ENCODE results near the gene SLC24A3.

SLC24A3 gene

DNA sequence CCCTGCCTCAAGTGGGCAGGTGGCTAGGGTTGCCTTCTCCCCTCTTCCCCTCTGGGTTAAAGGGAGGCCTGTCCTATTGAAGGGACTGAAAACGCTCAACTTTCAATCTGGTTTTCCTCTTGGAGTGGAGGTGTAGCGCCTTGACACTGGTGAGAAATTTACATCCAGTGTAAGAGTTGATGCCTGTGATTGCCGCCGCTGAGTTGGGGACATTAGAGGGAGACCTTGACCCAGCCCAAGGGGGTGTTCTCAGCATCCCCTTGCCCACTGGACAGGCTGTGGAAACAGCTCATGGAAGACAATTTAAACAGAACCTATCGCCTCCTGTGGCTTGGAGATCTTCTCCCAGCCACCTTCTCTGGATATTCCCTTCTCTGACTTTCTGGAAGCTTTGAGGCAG, 61.6 kb downstream of the SLC24A3 start:
- no peak for DNase-seq

DNA sequence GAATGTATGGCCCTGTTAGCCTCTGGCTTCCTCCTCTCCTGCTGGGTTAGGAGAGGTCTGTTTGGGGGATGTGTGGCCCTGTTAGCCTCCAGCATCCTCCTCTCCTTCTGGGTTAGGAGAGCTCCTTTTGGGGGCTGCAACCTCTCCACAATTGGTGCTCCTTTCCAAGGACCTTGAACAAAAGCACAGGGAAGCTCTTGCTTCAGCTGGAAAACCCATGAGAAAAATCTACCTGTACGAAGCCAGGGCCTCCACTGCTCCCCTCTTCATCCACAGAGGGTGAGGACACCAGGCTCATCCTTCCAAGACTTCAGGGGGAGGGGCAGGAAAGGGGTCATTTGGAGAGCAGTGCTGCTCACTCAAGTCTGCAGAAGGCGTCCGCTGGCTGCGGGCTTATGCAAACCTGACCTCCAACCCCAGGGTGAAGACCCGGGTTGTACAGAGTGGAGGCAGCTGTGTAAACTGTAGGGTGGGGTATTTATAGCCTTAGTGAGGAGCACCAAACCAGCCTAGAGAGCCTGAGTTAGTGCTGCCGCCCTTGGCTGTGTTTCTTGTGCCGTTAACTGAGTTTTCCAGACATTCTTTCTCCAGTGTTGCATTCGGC, 62.1 kb downstream of the SLC24A3 start:
- no peak for DNase-seq

DNA sequence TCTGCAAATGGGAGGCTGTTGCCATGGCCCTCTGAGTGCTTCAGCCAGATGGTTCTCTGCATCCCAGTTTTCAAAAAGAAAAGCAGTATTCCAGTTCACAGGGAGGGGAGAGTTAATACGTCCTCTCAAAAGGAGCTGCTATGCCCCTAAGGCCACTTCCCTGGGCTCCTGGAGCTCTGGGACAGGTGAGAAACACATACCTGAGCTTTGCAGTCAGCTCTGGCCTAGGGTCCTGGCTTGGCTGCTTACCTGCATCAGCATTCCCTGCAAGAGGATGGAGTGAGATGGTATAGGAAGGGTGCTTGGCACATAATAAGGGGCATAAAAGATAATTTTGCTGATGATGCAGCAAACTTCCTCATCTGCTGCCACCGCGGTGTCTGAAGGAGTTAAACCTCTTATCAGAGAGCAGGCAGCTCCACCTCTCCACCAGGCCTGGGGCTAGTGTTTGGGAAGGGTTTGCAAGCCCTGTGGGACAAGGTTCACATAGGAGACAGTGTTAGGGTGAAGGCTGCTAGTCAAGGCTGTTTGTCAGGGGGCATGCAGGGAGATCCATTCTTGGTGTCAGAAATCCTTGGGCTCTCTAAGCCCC, 62.7 kb downstream of the SLC24A3 start:
- no peak for DNase-seq

DNA sequence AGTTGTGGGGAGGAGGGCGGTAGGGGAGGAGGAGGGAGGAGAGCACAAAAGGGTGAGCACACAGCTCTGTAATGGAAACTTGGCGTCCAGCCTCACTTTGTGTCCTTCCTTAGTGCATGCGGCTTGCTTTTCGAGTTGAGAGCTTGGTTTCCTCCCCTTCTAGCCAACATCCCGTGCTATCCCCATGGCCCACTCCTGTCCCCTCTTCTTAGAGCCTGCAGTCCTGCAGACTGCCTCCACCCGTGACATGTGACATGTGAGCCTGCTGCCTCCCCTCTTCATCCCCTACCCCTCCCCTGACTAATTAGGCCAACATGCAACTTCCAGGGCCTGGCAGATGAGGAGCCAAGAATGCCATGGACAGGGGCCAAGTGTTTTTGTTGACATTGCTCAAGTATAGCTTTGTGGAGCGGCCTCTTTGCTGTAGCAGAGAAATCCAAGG, 63.2 kb downstream of the SLC24A3 start:
- DNase-seq = no peak

DNA sequence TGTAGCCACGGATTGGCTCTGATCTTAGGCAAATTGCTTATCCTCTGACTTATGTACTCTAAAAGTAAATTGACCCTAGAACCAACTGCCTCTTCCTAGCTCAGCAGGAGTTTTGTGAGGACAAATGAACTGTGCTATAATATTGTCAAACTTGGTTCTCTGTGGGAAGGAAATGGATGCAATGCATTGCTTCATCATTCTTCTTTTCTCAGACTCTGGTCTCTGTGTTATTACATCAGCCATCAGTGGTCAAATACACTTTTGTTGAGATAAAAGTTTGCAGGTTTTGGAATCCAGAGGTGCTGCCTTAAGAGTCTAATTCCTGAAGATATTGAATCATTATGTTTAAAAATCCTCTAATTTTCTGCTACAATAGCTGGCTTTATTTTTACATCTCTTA, 64.9 kb downstream of the SLC24A3 start:
- no peak for DNase-seq

DNA sequence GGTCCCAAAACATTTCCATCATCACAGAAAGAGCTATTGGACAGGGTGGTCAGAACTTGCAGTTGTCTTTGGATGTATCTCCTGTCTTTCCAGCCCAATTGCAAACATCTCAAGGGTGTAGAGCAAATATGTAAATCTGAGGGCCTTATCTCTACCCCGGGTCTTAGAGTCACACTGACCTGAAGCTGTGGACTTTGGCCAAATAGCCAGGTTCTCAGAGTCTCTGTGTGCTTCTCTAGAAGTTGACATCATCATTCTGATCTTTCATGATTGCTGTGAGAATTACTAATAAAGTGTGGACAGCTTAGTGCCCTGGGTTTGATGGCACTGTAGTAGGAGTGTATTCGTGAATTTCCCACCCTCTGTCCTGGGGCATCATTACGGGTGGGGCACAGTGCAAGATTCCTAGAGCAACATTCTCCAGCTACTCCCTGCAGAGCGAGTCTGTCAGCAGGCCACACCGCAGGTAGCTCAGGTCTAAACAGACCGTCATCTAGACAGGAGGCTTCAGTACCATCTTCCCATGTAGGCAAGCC, 71.1 kb downstream of the SLC24A3 start:
- DNase-seq = no peak

DNA sequence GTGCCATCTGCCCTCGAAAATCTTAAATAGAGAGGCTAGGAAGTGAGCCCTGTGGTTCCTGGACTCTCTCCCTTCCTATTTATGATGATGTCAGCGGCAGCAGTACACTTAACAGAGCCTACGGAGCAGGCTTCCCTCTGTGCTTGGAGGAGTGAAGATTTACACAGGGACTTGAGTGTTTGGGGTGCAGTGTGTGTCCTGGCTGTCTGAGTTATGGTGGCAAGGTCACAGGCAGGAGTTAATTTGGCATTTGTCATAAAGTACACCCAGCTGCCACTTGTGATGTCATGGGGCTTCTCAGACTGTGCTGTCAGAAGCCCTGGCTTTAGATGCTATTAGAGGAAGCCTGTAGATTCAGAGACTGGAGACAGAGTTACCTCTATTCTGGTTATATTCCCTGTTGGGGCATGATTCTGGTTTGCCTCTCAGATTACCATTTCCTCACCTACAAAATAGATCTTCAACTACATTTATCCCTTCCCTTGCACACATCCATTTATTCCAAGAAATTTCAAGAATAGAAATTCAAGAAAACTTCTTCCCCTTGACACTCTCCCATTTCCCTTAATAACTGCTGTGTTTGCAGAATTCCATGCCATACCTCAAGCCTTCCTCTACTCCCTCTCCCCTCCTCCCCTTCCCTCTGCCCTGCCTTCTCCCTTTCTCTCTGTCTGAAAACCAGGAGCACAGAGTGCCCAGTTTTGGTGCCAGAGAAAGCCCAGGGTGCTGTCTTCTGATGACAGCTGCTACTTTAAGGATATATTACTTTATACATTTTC, 72.1 kb downstream of the SLC24A3 start:
- DNase-seq = no peak

DNA sequence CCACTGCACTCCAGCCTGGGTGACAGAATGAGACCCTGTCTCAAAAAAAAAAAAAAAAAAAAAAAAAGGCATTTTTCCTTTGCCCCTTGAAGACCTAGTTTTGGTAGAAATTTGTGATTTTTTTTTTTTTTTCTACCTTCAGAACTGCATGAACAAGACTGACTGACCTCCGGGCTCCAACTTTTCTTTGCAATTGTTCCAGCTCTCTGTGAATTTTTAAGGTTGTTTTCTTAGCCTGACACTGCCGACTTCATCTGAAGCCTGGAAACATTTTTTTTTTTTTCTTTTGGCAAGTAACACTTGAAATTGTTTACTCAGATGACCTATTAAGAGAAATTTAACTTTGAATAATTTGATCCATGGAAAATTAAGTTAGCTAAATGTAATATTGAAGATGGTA, 73.0 kb downstream of the SLC24A3 start:
- no peak for DNase-seq

DNA sequence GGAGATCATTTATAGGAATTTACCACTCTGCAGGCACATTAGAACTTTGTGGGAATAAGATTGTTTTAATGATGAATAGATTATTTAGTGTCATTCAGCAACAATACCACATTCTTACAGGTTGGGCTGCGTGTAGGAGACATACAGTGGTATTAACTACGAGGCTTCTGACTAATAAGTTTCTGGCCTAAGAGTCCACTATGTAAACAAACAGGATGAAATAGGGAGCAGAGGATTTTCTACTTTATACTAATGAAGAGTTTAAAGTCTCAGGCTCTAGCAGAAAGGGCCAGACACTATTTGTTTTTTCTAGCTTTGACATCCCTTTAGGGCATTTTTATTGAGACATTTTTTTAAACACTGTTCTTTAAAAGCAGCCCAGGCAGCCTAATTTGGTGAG, 75.6 kb downstream of the SLC24A3 start:
- DNase-seq = no peak

DNA sequence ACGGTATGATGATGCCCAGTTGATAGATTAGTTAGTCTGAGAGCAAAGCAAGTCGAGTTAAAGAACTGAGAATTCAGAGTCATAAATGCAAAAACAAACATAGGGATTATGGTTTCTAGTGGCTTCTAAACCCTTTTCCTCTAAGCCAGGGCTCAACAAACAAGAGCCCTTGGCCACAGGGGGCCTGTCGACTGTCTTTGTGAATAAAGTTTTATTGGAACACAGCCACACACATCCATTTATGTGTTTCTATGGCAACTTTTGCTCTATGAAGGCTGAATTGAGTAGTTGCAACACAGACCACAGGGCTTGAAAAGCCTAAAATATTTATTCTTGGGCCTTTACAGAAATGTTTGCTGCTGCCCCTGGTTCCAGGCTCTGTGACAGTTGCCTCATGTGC, 76.2 kb downstream of the SLC24A3 start:
- no peak for DNase-seq

DNA sequence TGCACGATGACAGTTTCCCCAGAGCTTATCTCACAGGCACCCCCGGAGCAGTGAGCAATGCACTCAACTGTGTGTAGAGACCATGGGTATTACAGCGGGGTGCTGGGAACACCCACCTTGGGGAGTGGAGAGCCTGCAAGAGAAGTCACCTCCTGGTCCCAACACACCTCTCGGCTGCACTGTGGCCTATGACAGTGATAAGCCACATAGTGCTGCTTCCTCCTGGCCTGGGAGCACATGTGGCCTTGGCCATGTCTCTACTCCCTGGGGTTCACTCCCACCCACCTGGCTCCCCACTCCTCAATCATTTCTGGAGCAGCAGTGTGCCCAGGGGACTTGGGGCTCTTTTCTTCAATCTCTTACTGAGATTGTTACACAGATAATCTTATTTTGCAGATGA, 77.0 kb downstream of the SLC24A3 start:
- no peak for DNase-seq

DNA sequence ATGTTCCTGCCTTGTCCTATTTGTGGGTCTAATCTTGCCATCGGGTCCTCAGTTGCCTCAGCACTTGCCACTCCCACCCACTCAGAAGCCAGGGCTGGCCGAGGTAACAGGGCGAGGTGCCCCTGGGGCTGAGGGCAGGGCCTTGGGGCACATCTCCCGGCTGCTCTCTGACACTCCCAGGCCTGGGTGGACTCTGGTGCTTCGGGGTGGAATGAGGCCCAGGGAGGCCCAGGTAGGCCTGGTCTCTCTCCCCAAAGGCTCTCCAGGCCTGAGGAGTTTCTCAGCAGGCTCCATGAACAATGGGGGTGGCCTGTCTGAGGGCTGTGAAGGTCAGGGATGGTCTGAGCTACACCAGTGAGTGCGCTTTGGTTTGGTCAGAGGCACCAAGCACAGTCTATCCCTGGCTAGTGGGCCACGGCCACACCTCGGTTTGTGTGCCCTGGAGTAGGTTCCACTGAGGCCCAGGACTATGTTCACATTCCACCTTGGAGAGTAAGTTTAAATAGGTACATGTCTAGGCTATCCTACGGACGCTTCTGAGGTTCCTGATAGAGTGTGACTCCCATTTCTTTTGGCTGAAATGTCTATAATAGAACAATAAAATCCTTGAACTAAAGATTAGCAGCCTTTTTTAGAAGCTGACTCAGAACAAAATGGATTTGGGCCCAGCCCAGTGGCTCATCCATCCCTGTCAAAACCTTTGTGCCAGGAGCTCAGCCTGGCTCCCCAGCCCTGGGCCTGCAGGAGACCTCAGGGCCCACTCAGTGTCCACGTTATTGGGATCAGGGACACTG, 78.8 kb downstream of the SLC24A3 start:
- DNase-seq = no peak

DNA sequence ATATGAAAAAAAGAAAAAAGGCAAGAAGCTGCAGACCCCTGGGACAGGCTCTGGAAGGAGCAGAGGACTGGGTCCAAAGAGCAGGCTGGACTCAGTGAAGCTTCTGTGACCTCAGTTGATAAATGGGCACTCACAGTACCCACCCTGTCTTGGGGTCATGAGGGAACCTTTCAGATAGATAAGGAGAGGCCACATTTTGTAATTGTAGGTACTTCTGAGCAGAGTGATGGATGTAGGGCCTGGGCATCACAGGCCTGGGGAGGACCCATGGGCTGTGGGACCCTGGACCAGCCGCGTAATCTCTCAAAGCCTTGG, 79.3 kb downstream of the SLC24A3 start:
- no peak for DNase-seq

DNA sequence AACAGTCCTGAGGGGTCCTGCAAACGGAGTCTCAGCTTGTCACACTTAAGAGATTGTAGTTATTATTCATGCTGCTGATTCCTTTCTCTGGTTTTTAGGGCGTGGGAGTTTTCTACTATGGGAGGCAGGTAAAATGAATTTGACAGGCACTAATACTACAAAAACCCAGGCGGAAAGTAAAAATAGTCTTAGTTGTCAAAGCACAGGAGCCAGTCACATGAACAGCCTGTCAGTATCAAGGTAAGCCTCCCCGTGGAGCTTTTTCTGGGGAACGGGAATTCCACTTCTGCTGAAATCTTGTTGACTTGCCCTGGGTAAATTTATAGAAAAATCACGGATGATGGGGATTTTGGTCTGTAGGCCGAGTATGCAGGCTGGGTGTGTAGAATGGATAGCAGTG, 79.8 kb downstream of the SLC24A3 start:
- no peak for DNase-seq

DNA sequence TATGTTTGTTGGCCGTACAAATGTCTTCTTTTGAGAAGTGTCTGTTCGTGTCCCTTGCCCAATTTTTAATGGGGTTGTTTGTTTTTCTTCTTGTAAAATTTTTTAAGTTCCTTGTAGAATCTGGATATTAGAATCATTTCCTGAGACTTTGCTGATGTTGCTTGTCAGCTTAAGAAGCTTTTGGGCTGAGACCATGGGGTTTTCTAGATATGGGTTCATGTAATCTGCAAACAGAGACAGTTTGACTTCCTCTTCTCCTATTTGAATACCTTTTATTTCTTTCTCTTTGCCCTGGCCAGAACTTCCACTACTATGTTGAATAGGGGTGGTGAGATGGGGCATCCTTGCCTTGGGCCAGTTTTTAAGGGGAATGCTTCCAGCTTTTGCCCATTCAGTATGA, 82.6 kb downstream of the SLC24A3 start:
- DNase-seq = no peak

DNA sequence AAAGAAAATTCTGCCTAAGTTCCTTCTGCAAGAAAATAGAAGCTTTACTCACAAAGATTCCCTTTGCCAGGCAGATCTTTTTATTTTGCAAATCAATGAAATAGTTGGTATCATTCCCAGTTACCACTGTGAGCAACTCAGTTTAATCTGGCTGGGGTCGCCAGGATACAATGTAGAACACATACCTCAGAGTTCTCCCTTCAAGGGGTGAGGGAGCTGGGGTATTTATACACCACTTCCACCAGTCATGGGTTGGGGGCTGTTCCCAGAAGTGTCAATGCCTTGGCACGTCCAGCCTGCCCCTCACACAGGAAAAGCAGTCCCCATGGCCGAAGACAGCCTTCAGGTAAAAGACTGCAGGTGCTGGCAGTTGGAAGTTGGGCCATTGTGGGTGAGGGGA, 86.2 kb downstream of the SLC24A3 start:
- DNase-seq = no peak

DNA sequence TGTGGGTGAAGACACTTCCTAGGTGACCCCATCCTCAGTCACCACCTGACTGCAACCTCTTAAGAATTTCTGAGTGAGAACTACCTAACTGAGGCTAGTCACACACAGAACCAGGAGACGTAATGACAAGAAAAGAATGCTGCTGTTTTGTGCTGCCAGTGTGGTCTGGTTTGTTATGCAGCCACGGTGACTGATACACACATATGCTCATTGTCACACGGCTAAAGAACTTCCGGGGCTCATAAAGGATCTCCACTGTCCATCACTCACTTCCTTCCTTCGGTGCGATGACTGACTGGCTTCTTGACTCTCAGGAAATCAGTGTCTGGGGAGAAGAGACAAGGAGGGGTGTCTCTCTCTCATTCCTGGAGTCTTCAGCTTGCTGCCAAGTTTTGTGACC, 88.0 kb downstream of the SLC24A3 start:
- DNase-seq = no peak

DNA sequence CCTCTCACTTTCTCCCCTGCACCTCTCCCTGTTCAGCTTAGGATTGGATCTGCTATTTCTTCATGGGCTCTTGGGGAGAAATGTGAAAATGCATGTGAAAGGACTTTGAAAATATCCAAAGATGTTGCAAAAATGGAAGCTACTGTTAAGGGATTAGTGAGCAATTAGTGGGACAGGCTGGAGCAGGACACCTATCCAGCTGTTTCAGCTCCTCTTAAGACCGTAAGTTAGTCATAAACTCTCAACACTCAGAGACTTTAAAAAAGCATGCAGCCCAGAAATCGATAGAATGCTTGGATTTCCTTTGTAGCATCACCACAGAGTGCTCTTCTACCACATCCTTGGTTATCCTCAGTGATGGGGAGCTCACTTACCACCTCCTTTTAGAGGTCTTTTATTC, 88.7 kb downstream of the SLC24A3 start:
- DNase-seq = no peak

DNA sequence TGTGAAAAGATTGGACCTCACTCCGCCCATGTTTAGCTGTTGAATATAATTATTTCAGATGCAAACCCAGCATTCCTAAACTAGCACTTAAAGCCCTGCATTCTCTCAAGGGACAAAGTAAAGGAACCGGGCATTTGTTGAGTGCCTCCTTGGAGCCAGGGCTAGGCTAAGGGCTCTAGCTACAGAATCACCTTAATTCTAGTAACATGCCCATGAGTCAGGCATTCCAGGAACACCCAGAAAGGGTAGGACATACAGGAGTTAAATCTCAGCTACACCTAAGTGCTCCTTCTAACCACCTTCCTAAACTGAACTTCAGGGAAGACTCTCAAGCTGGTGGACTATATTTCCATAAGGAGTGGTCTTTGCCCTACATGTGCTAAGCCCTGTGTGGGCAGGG, 89.4 kb downstream of the SLC24A3 start:
- DNase-seq = no peak

DNA sequence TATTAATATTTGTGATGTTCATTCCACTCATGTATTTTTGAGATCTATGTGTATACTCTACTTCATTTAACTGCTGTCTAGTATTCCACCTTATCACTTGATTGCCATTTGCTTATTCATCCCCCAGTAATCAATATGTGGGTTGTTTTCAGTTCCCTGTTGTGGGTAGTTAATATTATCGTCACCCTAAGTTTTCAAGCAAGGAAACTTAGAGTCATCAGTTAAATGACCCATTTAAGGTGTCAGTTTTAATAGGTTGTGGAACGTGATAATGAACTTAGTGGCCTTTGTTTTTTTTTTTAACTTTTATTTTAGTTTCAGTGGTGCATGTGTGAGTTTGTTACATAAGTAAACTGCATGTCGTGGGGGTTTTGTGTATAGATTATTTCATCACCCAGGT, 90.3 kb downstream of the SLC24A3 start:
- DNase-seq = no peak

DNA sequence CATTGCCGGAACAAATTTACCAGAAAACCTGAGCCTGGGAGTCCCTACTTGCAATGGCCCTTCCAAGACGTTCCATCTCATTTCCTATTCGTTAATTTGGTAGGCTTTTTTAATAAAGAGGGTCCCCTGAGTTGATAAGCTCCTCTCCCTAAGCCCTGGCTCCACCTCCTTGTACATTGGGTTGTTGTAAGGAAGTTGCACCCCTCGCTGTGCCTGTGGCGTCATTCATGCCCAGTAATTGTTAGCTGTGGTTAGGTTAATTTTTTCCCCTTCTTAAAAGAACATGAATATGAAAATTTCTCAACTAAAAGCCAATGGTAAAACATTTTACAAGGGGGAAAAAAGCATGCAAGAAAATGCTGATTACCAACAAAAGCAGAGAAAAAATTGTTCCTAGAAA, 91.9 kb downstream of the SLC24A3 start:
- DNase-seq = no peak

DNA sequence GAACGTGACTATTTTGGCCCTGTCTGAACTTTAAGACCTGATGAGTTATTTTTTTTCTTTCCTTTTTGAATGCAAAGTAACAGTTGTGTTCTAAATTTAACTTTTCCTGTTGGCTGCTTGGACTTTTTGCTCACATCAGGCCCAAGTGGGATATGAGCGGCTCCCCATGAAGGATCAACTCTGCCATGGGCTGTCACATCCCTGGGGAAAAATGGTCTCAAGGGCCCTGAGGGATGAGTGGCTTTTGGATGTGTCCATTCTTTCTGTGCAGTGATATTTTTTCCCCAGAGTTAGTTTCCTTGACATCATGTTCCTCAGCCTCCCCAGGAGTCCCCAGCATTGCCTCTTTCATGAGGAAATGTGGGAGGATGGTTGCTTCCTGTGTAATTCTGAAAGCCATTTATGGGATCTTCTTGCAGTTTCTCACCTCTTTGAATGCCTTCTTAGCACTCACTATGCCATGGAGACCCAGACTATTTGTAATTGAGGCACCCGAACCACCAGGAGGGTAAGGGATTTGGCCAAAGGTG, 92.5 kb downstream of the SLC24A3 start:
- no peak for DNase-seq

DNA sequence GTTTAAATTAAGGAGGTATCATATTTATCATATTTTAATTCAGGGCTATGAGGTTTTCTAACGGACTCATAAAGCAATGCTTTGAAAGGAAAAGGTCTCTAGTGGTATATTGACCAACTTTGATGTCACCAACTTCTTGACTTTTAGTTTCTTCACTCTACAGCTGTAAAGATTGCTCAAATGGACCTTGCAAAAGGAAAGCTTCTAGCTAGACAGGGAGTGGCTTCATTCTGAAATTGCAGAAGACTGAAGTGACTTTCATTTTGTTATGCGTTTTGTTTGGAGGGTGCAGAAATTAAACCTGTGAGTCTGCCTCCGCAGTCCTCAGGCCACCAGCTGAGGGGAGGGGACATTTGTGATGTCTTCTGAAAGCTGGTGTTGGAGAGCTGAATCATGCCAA, 95.7 kb downstream of the SLC24A3 start:
- no peak for DNase-seq

All from NCI-H2227 treated with DMSO at 0.1 percent for 48 hours (cell line).